ENCODE results near the gene PLXDC1.

The PLXDC1 gene

DNA sequence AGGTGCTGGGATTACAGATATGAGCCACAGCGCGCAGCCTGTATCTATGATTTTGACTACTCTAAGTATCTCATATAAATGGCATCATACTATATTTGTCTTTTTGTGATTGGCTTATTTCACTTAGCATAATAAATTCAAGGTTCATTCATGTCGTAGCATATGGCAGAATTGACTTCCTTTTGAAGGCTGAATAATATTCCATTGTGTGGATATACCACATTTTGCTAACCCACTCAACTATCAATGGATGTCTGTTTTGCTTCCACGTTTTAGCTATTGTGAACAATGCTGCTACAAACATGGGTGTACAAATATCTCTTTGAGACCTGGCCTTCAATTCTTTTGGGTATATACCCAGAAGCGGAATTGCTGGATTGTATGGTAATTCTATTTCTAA lies 10.1 kb downstream of the PLXDC1 start:
- Histone ChIP-seq H3K79me2 (ENCODE audit: control insufficient read depth, low read length) (no peaks in the 10 kb centered on the region), H3K36me3 (ENCODE audit: control insufficient read depth, low read length) (no peaks in the 10 kb centered on the region), H3K4me3 (ENCODE audit: low read length) (no peak overlapping the region), H4K20me1 (ENCODE audit: control insufficient read depth, insufficient read depth, low read depth, low read length) (no peaks in the 10 kb centered on the region), H3K4me2 (ENCODE audit: low read length) (no peak overlapping the region), H3F3A (ENCODE audit: control insufficient read depth, insufficient read depth) (no peaks in the 10 kb centered on the region), H3K4me1 (ENCODE audit: control insufficient read depth, low read length) (peaks cover 24% of the 10 kb centered on the region), H3K27ac (ENCODE audit: low read depth, low read length) (no peak overlapping the region), H3K9me3 (ENCODE audit: control insufficient read depth, insufficient read depth, low read length) (no peaks in the 10 kb centered on the region), H3K27me3 (ENCODE audit: control insufficient read depth, low read length) (no peaks in the 10 kb centered on the region), H3K9me2 (replicated peaks; ENCODE audit: control insufficient read depth, low read length) (no peaks in the 10 kb centered on the region)
- TF ChIP-seq, protein P1, sequence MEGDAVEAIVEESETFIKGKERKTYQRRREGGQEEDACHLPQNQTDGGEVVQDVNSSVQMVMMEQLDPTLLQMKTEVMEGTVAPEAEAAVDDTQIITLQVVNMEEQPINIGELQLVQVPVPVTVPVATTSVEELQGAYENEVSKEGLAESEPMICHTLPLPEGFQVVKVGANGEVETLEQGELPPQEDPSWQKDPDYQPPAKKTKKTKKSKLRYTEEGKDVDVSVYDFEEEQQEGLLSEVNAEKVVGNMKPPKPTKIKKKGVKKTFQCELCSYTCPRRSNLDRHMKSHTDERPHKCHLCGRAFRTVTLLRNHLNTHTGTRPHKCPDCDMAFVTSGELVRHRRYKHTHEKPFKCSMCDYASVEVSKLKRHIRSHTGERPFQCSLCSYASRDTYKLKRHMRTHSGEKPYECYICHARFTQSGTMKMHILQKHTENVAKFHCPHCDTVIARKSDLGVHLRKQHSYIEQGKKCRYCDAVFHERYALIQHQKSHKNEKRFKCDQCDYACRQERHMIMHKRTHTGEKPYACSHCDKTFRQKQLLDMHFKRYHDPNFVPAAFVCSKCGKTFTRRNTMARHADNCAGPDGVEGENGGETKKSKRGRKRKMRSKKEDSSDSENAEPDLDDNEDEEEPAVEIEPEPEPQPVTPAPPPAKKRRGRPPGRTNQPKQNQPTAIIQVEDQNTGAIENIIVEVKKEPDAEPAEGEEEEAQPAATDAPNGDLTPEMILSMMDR (IDR thresholded peaks at IDR 0.05; ENCODE audit: low read depth, low read length, poor library complexity, severe bottlenecking), result no peak
- no peak for TF ChIP-seq EZH2phosphoT487 (IDR thresholded peaks at IDR 0.05; ENCODE audit: borderline replicate concordance, low read length)

DNA sequence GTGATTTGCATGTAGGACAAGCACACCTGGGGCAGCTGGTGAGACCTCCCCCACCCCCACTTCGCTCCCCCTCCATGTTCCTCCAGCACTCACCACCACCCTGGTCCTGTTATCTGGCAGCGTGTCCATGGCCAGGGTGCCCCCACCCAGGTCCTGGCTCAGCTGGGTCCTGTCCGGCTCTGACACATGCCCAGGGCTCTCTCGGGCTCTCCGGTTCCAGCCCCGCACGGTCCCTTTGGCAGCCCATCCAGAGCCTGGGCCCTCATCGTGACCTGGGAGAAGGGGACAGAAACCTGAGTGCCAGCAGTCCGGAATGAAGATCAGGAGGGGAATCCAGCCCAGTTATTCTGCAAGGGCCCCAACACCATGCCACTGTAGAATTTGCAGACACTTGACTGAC lies 11.9 kb downstream of the PLXDC1 start:
- Histone ChIP-seq H4K20me1 (ENCODE audit: control insufficient read depth, insufficient read depth, low read depth, low read length) (no peaks in the 10 kb centered on the region), H3F3A (ENCODE audit: control insufficient read depth, insufficient read depth) (no peaks in the 10 kb centered on the region), H3K4me1 (ENCODE audit: control insufficient read depth, low read length) (peaks cover 24% of the 10 kb centered on the region), H3K36me3 (ENCODE audit: control insufficient read depth, low read length) (no peaks in the 10 kb centered on the region), H3K27me3 (ENCODE audit: control insufficient read depth, low read length) (no peaks in the 10 kb centered on the region), H3K4me3 (ENCODE audit: low read length) (peak overlapping the region; percentile 35), H3K4me2 (ENCODE audit: low read length) (peak overlapping the region; percentile 54), H3K9me3 (ENCODE audit: control insufficient read depth, insufficient read depth, low read length) (no peaks in the 10 kb centered on the region), H3K79me2 (ENCODE audit: control insufficient read depth, low read length) (no peaks in the 10 kb centered on the region), H3K9me2 (replicated peaks; ENCODE audit: control insufficient read depth, low read length) (no peaks in the 10 kb centered on the region), H3K27ac (ENCODE audit: low read depth, low read length) (no peak overlapping the region)
- TF ChIP-seq, protein P1 (IDR thresholded peaks at IDR 0.05; ENCODE audit: low read depth, low read length, poor library complexity, severe bottlenecking), result no peak
- no peak for TF ChIP-seq EZH2phosphoT487 (IDR thresholded peaks at IDR 0.05; ENCODE audit: borderline replicate concordance, low read length)

DNA sequence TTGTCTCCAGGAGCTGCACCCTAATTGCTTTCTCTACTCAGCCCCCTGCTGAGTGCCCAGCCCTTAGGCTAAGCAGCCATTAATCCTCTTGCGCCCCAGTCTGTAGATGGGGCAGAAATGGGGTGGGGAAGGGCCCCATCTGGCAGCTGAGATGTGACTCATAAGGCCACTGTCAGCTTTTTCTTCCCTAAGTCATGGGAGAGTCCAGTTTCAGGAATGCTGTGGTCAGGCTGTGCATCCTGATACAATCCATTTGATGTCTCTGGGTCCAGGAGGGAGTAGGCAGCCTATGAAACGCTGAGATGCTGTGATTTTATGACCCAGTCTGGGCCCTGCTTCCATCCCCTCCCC lies 12.3 kb downstream of the PLXDC1 start:
- no peak overlapping the region for H3K27ac ChIP-seq (ENCODE audit: low read depth, low read length)
- no peak for TF ChIP-seq EZH2phosphoT487 (IDR thresholded peaks at IDR 0.05; ENCODE audit: borderline replicate concordance, low read length)
- TF ChIP-seq, protein P1 (IDR thresholded peaks at IDR 0.05; ENCODE audit: low read depth, low read length, poor library complexity, severe bottlenecking), result no peak
- H3K79me2 ChIP-seq (ENCODE audit: control insufficient read depth, low read length), result no peaks in the 10 kb centered on the region
- no peaks in the 10 kb centered on the region for H4K20me1 ChIP-seq (ENCODE audit: control insufficient read depth, insufficient read depth, low read depth, low read length)
- H3K9me3 ChIP-seq (ENCODE audit: control insufficient read depth, insufficient read depth, low read length), result no peaks in the 10 kb centered on the region
- no peaks in the 10 kb centered on the region for H3K27me3 ChIP-seq (ENCODE audit: control insufficient read depth, low read length)
- no peaks in the 10 kb centered on the region for H3F3A ChIP-seq (ENCODE audit: control insufficient read depth, insufficient read depth)
- H3K4me3 ChIP-seq (ENCODE audit: low read length), result peak overlapping the region; percentile 35
- H3K9me2 ChIP-seq (replicated peaks; ENCODE audit: control insufficient read depth, low read length), result no peaks in the 10 kb centered on the region
- H3K4me2 ChIP-seq (ENCODE audit: low read length), result peak overlapping the region; percentile 54
- no peaks in the 10 kb centered on the region for H3K36me3 ChIP-seq (ENCODE audit: control insufficient read depth, low read length)
- peaks cover 24% of the 10 kb centered on the region for H3K4me1 ChIP-seq (ENCODE audit: control insufficient read depth, low read length)
